Measurements from ENCODE around the gene ZNF670.
"Not testable (repeated sequence)": the region's sequence is repeated elsewhere in the genome, so short reads cannot be mapped to it uniquely, and the experiment has no call there.

The ZNF670 gene

GRCh38 chr1:247037511-247038320 lies 40.9 kb downstream of the ZNF670 start:
- no peak for DNase-seq

GRCh38 chr1:247032306-247032705 lies 46.3 kb downstream of the ZNF670 start:
- DNase-seq = not testable (repeated sequence)
